PC-3 (cell line): Measurements from ENCODE around the gene TELO2.

ENCODE experiments used
- EZH2phosphoT487 ChIP-seq: fragments of 300-600 bp; sonication (generic); IDR thresholded peaks from 2 replicates; pipeline ENCODE4 v1.6.1; 2018; ENCODE audit warnings: mild to moderate bottlenecking, antibody characterized with exemption, low read length, borderline replicate concordance
- TF ChIP-seq, protein P1 (sequence below): fragments of 300-600 bp; sonication (generic); conservative IDR thresholded peaks from 2 replicates; pipeline ENCODE4 v1.5.1; 2017; ENCODE audit warnings: antibody characterized with exemption, low read depth, mild to moderate bottlenecking, low read length

DNA sequence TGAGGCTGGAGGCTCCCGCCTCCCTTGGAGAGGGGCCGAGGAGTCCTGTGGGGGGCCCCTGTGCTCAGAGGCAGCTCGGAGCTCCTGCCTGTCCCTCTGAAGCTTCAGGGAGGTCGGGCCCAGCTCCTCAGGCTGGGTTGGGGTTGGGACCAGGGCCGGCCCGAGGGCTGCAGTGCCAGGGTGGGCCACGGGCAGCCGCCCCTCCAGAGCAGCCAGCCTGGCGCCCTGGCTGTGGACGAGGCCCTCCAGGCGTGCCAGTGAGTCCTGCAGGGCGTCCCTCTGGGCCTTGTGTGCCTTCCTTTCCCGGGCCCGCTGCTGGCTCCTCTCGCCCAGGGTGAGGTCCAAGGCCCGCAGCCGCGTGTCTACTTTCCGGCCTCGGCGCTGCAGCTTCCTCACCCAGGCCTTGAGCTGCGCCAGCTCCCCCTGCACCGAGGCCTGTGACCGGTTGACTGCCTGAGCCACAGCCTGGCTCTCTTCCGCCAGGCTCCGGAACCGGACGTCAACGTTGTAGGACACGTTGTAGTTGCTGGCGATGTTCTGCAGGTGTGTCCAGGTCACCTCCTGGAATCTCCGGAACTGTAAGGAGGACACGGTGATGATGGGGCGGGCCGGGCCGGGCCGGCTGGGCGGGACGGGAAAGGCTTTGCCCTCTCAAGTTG is 5.6 kb upstream of the TELO2 start:
- TF ChIP-seq, protein P1, sequence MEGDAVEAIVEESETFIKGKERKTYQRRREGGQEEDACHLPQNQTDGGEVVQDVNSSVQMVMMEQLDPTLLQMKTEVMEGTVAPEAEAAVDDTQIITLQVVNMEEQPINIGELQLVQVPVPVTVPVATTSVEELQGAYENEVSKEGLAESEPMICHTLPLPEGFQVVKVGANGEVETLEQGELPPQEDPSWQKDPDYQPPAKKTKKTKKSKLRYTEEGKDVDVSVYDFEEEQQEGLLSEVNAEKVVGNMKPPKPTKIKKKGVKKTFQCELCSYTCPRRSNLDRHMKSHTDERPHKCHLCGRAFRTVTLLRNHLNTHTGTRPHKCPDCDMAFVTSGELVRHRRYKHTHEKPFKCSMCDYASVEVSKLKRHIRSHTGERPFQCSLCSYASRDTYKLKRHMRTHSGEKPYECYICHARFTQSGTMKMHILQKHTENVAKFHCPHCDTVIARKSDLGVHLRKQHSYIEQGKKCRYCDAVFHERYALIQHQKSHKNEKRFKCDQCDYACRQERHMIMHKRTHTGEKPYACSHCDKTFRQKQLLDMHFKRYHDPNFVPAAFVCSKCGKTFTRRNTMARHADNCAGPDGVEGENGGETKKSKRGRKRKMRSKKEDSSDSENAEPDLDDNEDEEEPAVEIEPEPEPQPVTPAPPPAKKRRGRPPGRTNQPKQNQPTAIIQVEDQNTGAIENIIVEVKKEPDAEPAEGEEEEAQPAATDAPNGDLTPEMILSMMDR, result no peak
- TF ChIP-seq EZH2phosphoT487, result no peak
